NT2/D1 (cell line): ENCODE data around the gene TCL1A.

Experiments used
- SUZ12 ChIP-seq: IDR thresholded peaks from 2 replicates; pipeline ENCODE4 v1.6.1; 2011; ENCODE audit not compliant: insufficient read length, insufficient read depth; ENCODE audit errors: extremely low read depth
- YY1 ChIP-seq: IDR thresholded peaks from 2 replicates; pipeline ENCODE4 v1.6.1; 2011; ENCODE audit not compliant: insufficient read length, insufficient read depth

GRCh38 chr14:95674613-95675012 is 39.3 kb downstream of the TCL1A start:
- TF ChIP-seq YY1, result no peak
- no peak for TF ChIP-seq SUZ12
